ENCODE measurements around the gene SH2D5. TPM values are rescaled to one million over a fixed set of nuclear protein-coding genes. Genes with fewer than 3 reads are reported as not detected.

Gene SH2D5
- polyA plus RNA-seq, 1 donor, result 0.22 TPM

- H3K27me3 ChIP-seq (ENCODE audit: control insufficient read depth, insufficient read depth, low read length), result peaks cover 54% of the 10 kb centered on the region
- no peak for DNase-seq
- no peak overlapping the region for H3K4me3 ChIP-seq (ENCODE audit: low read length)
- WGBS (ENCODE audit: insufficient coverage, low lambda C conversion rate), result no CpG with 5 or more reads among the region's 9 CpGs
- peaks cover 7% of the 10 kb centered on the region for H3K9me3 ChIP-seq (ENCODE audit: control insufficient read depth, low read depth, low read length)
- peaks cover 13% of the 10 kb centered on the region for H3K4me1 ChIP-seq (ENCODE audit: control insufficient read depth, insufficient read depth, low read length)
- H3K36me3 ChIP-seq (ENCODE audit: control insufficient read depth, insufficient read depth, low read length), result no peaks in the 10 kb centered on the region
- H3K27ac ChIP-seq (ENCODE audit: low read length), result no peak overlapping the region
Measured at GRCh38 chr1:20728371-20729154, 3.9 kb downstream of the SH2D5 start.

- WGBS (ENCODE audit: insufficient coverage, low lambda C conversion rate), result no CpG with 5 or more reads among the region's 13 CpGs
- Histone ChIP-seq H3K4me1 (ENCODE audit: control insufficient read depth, insufficient read depth, low read length) (peaks cover 7% of the 10 kb centered on the region), H3K27ac (ENCODE audit: low read length) (no peak overlapping the region), H3K36me3 (ENCODE audit: control insufficient read depth, insufficient read depth, low read length) (no peaks in the 10 kb centered on the region), H3K4me3 (ENCODE audit: low read length) (no peak overlapping the region), H3K9me3 (ENCODE audit: control insufficient read depth, low read depth, low read length) (peaks cover 7% of the 10 kb centered on the region), H3K27me3 (ENCODE audit: control insufficient read depth, insufficient read depth, low read length) (peaks cover 53% of the 10 kb centered on the region)
- no peak for DNase-seq
Measured at GRCh38 chr1:20727746-20728316, 4.7 kb downstream of the SH2D5 start.

DNA sequence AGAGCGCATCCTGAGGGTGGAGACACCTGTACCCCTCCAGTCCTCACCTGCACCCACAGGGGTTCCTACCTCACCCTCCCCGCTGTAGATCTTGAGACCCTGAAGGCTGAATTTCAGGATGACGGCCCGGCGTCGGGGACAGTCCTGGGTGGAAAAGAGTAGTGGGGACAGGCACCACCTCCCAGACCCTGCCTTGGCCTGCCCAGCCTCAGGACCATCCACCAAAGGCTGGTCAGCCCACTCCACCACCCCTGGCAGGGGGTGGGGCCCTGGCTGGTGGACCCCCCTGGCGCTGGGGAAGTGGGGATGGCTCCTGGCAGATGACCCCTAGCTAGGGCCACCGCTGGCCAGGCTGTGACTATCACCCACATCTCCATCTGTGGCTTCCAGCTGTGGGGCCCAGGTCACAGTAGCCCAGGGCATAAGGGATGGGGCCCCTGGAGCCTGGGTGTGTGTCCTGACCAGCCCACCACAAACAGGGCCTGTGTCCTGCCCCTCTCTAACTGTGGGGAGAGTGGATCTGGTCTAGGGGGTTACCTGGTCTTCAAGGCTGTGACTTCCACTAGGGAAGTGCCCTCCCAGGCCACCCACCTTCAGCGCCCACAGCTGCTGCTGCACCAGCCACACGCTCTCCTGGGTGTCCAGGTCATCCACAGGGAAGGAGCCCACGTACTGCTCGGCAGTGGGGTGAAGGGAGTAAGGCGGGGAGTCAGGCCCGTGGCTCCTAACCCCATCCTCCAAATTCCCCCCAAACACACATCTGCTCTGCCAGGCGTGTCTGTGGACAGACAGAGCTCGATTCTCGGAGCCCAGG, 5.4 kb downstream of the SH2D5 start:
- Histone ChIP-seq H3K4me1 (ENCODE audit: control insufficient read depth, insufficient read depth, low read length) (peaks cover under 1% of the 10 kb centered on the region), H3K27me3 (ENCODE audit: control insufficient read depth, insufficient read depth, low read length) (peaks cover 46% of the 10 kb centered on the region), H3K4me3 (ENCODE audit: low read length) (no peak overlapping the region), H3K27ac (ENCODE audit: low read length) (no peak overlapping the region), H3K36me3 (ENCODE audit: control insufficient read depth, insufficient read depth, low read length) (no peaks in the 10 kb centered on the region), H3K9me3 (ENCODE audit: control insufficient read depth, low read depth, low read length) (peaks cover 7% of the 10 kb centered on the region)
- DNase-seq, result no peak
- no CpG with 5 or more reads among the region's 17 CpGs for WGBS (ENCODE audit: insufficient coverage, low lambda C conversion rate)

DNA sequence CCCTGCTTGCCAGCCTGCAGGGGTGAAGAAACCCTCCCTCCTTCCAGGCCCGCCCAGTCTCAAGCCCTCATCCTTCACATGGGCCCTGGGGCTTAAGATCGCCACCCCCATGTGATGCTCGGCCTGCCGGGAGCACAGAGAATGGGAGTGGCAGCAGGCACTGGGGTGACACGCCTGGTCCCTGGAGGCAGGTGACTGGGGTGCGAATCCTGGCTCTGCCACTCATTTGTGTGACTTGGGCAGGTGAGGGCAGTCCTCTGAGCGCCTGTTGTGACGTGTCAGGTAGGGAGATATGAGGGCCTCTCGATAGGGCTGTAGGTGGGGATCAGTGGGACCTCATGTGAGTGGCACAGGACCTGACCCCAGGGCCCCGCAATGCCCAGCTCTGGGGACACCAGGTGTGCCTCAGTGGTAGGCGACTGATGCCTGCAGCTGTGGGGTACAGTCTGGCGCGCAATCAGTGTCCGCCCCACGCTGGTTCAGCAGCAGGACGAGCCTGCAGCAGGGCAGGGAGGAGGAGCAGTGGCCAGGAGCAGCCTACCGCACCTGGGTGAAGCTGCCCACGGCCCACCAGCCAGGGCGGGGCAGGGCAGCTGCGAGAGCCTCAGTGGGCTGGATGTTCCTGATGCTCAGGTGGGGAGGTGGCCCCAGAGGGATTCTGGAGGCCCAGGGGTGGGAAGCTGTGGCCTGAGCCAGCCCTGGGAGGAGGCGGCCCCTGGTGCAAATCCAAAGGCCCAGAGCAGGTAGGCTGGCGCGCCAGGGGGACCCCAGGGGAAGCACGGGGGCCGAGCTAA, 6.2 kb downstream of the SH2D5 start:
- H3K4me1 ChIP-seq (ENCODE audit: control insufficient read depth, insufficient read depth, low read length), result no peaks in the 10 kb centered on the region
- H3K36me3 ChIP-seq (ENCODE audit: control insufficient read depth, insufficient read depth, low read length), result no peaks in the 10 kb centered on the region
- H3K4me3 ChIP-seq (ENCODE audit: low read length), result no peak overlapping the region
- DNase-seq, result no peak
- H3K27ac ChIP-seq (ENCODE audit: low read length), result no peak overlapping the region
- no CpG with 5 or more reads among the region's 25 CpGs for WGBS (ENCODE audit: insufficient coverage, low lambda C conversion rate)
- peaks cover 7% of the 10 kb centered on the region for H3K9me3 ChIP-seq (ENCODE audit: control insufficient read depth, low read depth, low read length)
- peaks cover 40% of the 10 kb centered on the region for H3K27me3 ChIP-seq (ENCODE audit: control insufficient read depth, insufficient read depth, low read length)

DNA sequence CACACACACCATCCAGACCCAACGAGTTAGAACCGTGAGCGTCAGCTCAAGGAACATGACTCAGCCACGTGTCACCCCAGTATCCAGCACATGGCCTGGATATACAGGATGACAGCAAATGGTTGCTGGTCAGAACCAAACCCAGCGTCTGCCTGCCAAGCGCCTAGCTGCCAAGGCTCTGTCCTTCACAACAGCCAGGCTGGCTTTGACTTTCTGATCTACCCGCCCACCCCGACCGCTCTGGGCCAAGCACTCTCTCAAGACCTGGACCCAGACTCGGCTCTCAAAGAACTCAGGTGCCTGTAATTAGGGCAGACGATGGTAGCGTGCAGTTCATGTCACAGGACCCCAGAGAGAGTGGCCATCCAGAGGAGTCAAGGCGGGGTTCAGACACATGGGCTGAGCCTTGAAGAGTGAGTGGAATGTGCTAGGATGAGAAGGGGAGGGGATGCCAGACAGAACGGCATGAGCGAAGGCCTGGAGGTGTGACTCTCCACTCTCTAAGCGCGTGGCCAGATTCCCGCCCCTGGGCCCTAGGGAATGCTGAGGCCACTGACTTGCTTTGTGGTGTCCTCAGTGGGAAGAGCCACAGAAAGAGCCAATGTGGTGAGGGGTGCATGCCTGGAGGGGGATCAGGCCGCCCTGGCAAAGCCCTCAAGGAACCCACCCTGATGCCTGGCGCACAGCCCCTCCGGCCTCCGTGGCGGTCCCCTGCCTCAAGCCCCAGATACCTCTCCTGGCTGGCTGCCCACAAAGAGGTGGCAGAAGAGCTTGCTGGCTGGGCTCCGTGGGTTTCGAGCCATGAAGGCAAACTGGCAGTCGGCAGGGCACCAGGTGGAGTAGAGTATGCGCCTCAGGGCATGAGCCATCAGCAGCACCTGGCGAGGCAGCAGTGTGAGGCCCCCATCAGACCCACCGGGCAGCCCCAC, 7.0 kb downstream of the SH2D5 start:
- WGBS (ENCODE audit: insufficient coverage, low lambda C conversion rate), result no CpG with 5 or more reads among the region's 29 CpGs

DNA sequence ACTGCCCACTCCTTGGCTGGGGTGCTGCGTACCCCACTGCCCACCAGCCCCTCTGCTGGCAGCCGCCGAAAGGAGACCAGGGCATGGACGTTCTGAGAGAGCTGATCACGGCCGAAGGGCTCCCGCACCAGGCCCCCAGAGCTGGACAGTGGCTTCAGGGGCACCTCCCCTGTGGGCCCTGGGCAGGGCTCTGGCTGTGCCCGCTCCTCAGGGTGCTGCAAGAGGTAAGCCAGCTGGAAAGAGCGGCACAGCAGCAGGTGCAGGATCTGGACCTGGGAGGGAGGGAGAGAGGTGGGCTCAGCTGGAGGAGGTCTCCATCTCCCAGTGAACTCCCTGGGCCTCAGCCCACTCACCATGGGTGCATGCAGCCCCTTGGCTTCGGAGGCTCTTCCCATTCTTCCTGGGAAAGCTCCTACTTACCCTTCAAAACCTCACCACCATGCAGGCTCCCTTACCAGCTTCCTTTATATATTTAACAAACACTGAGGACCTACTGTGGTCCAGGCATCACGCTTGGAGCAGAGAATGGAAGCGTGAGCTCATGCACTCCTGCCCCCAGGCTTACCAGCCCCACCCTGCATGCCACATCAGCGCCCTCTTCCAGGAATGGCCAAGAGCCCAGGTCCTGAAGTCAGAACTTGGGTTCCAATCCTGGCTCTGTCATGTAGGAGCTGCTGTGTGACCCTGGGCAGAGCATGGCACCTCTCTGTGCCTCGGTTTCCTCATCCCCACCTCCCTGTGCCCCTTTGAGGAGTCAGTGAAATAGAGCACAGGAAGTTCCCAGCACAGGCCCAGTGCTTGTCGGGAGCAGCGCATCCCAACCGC, 7.9 kb downstream of the SH2D5 start:
- Histone ChIP-seq H3K4me1 (ENCODE audit: control insufficient read depth, insufficient read depth, low read length) (no peaks in the 10 kb centered on the region), H3K27me3 (ENCODE audit: control insufficient read depth, insufficient read depth, low read length) (peaks cover 25% of the 10 kb centered on the region), H3K36me3 (ENCODE audit: control insufficient read depth, insufficient read depth, low read length) (no peaks in the 10 kb centered on the region), H3K27ac (ENCODE audit: low read length) (no peak overlapping the region), H3K9me3 (ENCODE audit: control insufficient read depth, low read depth, low read length) (peaks cover 5% of the 10 kb centered on the region), H3K4me3 (ENCODE audit: low read length) (no peak overlapping the region)
- WGBS (ENCODE audit: insufficient coverage, low lambda C conversion rate), result no CpG with 5 or more reads among the region's 17 CpGs
- no peak for DNase-seq

More for the DNA sequence above, 7.0 kb downstream of the SH2D5 start:
- Histone ChIP-seq H3K9me3 (ENCODE audit: control insufficient read depth, low read depth, low read length) (peaks cover 5% of the 10 kb centered on the region), H3K4me3 (ENCODE audit: low read length) (no peak overlapping the region), H3K27me3 (ENCODE audit: control insufficient read depth, insufficient read depth, low read length) (peaks cover 31% of the 10 kb centered on the region), H3K4me1 (ENCODE audit: control insufficient read depth, insufficient read depth, low read length) (no peaks in the 10 kb centered on the region), H3K27ac (ENCODE audit: low read length) (no peak overlapping the region), H3K36me3 (ENCODE audit: control insufficient read depth, insufficient read depth, low read length) (no peaks in the 10 kb centered on the region)
- DNase-seq, result no peak

DNA sequence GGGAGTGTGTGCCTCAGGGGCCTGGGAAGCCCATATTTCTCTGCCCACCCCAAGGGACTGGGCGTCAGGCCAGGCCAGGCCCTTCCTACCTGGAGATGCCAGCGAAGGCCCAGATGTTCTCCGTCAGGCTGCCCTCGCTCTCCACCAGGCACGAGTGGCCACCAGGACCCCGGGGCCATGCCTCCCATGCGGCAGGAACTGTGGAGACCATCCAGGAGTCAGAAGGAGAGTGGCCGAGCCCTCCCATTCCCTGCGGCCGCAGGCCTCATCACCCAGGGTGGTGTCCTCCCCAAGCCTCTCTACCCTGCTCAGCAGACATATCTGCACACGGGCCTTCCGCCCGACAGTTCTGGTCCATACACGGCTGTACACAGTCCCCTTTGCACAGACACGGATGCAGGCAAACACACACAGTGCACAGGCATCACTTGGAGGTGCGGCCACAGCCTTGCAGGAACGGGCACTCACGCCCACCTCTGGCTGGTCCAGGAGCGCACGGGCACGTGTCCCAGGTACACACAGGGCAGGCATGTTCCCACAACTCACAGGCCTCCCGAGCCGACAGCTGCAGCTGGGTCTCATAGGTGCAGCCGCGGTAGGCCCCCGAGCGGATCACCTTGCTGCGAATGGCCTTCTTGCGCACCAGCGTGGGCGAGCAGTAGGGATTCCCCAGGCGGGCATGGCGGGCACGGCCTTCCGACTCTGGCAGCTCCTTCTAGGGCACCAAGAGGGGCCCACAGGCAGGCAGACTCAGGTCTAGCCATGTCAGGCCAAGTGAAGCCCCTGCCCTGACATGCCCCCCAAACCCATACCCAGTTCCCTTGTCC, 8.8 kb downstream of the SH2D5 start:
- H3K4me3 ChIP-seq (ENCODE audit: low read length), result no peak overlapping the region
- H3K4me1 ChIP-seq (ENCODE audit: control insufficient read depth, insufficient read depth, low read length), result no peaks in the 10 kb centered on the region
- no peaks in the 10 kb centered on the region for H3K36me3 ChIP-seq (ENCODE audit: control insufficient read depth, insufficient read depth, low read length)
- H3K27me3 ChIP-seq (ENCODE audit: control insufficient read depth, insufficient read depth, low read length), result peaks cover 23% of the 10 kb centered on the region
- no peak overlapping the region for H3K27ac ChIP-seq (ENCODE audit: low read length)
- DNase-seq, result no peak
- WGBS (ENCODE audit: insufficient coverage, low lambda C conversion rate), result no CpG with 5 or more reads among the region's 35 CpGs
- H3K9me3 ChIP-seq (ENCODE audit: control insufficient read depth, low read depth, low read length), result peaks cover 5% of the 10 kb centered on the region

- H3K36me3 ChIP-seq (ENCODE audit: control insufficient read depth, insufficient read depth, low read length), result no peaks in the 10 kb centered on the region
- H3K27me3 ChIP-seq (ENCODE audit: control insufficient read depth, insufficient read depth, low read length), result peaks cover 22% of the 10 kb centered on the region
- peaks cover 5% of the 10 kb centered on the region for H3K9me3 ChIP-seq (ENCODE audit: control insufficient read depth, low read depth, low read length)
- DNase-seq, result no peak
- H3K4me1 ChIP-seq (ENCODE audit: control insufficient read depth, insufficient read depth, low read length), result peaks cover 1% of the 10 kb centered on the region
- H3K4me3 ChIP-seq (ENCODE audit: low read length), result no peak overlapping the region
- H3K27ac ChIP-seq (ENCODE audit: low read length), result no peak overlapping the region
- no CpG with 5 or more reads among the region's 4 CpGs for WGBS (ENCODE audit: insufficient coverage, low lambda C conversion rate)
Measured at GRCh38 chr1:20723159-20723536, 9.4 kb downstream of the SH2D5 start.

All from large intestine (tissue), 3 donors.